ENCODE measurements around the gene WWOX. TPM values are rescaled to one million over a fixed set of nuclear protein-coding genes. Genes with fewer than 3 reads are reported as not detected.

Gene WWOX
- total and polyA plus RNA-seq, 2 of the 13 experiments (the other 11 are each of a cell fraction or from before 2014, with no cell fraction given) = 9.1 to 37.4 TPM

GRCh38 chr16:78984887-78985464 is 885.5 kb downstream of the WWOX start (continued):
- no peak for TF ChIP-seq ZNF652 (CRISPR knock-in tag; IDR thresholded peaks at IDR 0.05; ENCODE audit: borderline replicate concordance, low read depth)
- no peak for TF ChIP-seq ZNF616 (CRISPR knock-in tag; IDR thresholded peaks at IDR 0.05; ENCODE audit: low read depth)
- no peak for TF ChIP-seq SRF (IDR thresholded peaks at IDR 0.05; ENCODE audit: low read depth, low read length)
- peak; percentile 98 for TF ChIP-seq ZNF644 (CRISPR knock-in tag; IDR thresholded peaks at IDR 0.05; ENCODE audit: low read depth)
- TF ChIP-seq, protein P1, sequence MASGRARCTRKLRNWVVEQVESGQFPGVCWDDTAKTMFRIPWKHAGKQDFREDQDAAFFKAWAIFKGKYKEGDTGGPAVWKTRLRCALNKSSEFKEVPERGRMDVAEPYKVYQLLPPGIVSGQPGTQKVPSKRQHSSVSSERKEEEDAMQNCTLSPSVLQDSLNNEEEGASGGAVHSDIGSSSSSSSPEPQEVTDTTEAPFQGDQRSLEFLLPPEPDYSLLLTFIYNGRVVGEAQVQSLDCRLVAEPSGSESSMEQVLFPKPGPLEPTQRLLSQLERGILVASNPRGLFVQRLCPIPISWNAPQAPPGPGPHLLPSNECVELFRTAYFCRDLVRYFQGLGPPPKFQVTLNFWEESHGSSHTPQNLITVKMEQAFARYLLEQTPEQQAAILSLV (CRISPR knock-in tag; IDR thresholded peaks at IDR 0.05; ENCODE audit: borderline replicate concordance) = no peak
- no peak for TF ChIP-seq RFXAP (CRISPR knock-in tag; IDR thresholded peaks at IDR 0.05; ENCODE audit: borderline replicate concordance)
- TF ChIP-seq CAMTA2 (CRISPR knock-in tag; IDR thresholded peaks at IDR 0.05; ENCODE audit: borderline replicate concordance) = no peak; the same call in 1 of the 2 replicates
- TF ChIP-seq TEAD3 (CRISPR knock-in tag; optimal IDR thresholded peaks at IDR 0.05; ENCODE audit: borderline replicate concordance) = peak; percentile 55
- no peak for TF ChIP-seq ZFAT (CRISPR knock-in tag; conservative IDR thresholded peaks at IDR 0.05)
- TF ChIP-seq ZNF724P (CRISPR knock-in tag; IDR thresholded peaks at IDR 0.05; ENCODE audit: borderline replicate concordance) = 0 out of 2 replicates have a peak, but pooled peaks have one; percentile 0
- TF ChIP-seq RARG (CRISPR knock-in tag; IDR thresholded peaks at IDR 0.05; ENCODE audit: low read depth) = no peak
- TF ChIP-seq, protein P2, sequence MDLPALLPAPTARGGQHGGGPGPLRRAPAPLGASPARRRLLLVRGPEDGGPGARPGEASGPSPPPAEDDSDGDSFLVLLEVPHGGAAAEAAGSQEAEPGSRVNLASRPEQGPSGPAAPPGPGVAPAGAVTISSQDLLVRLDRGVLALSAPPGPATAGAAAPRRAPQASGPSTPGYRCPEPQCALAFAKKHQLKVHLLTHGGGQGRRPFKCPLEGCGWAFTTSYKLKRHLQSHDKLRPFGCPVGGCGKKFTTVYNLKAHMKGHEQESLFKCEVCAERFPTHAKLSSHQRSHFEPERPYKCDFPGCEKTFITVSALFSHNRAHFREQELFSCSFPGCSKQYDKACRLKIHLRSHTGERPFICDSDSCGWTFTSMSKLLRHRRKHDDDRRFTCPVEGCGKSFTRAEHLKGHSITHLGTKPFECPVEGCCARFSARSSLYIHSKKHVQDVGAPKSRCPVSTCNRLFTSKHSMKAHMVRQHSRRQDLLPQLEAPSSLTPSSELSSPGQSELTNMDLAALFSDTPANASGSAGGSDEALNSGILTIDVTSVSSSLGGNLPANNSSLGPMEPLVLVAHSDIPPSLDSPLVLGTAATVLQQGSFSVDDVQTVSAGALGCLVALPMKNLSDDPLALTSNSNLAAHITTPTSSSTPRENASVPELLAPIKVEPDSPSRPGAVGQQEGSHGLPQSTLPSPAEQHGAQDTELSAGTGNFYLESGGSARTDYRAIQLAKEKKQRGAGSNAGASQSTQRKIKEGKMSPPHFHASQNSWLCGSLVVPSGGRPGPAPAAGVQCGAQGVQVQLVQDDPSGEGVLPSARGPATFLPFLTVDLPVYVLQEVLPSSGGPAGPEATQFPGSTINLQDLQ (CRISPR knock-in tag; IDR thresholded peaks at IDR 0.05) = no peak
- no peak for TF ChIP-seq KLF16 (CRISPR knock-in tag; IDR thresholded peaks at IDR 0.05)
- TF ChIP-seq ZNF17 (CRISPR knock-in tag; IDR thresholded peaks at IDR 0.05) = no peak
- peak; percentile 93 for TF ChIP-seq HNF4A (CRISPR knock-in tag; IDR thresholded peaks at IDR 0.05)
- no peak; the same call in 1 of the 2 replicates for TF ChIP-seq ZBTB7A (CRISPR knock-in tag; IDR thresholded peaks at IDR 0.05)
- no peak for TF ChIP-seq PBX3 (CRISPR knock-in tag; IDR thresholded peaks at IDR 0.05; ENCODE audit: borderline replicate concordance)
- TF ChIP-seq CC2D1A (CRISPR knock-in tag; IDR thresholded peaks at IDR 0.05) = 0 out of 2 replicates have a peak, but pooled peaks have one; percentile 23
- TF ChIP-seq TBX2 (CRISPR knock-in tag; IDR thresholded peaks at IDR 0.05; ENCODE audit: borderline replicate concordance) = peak; percentile 51; the same call in 1 of the 2 replicates
- no peak for TF ChIP-seq SMYD3 (CRISPR knock-in tag; IDR thresholded peaks at IDR 0.05)
- no peak for TF ChIP-seq SPEN (CRISPR knock-in tag; IDR thresholded peaks at IDR 0.05; ENCODE audit: low read depth)
- peak; percentile 93 for TF ChIP-seq POGZ (CRISPR knock-in tag; IDR thresholded peaks at IDR 0.05)
- TF ChIP-seq, protein P3, sequence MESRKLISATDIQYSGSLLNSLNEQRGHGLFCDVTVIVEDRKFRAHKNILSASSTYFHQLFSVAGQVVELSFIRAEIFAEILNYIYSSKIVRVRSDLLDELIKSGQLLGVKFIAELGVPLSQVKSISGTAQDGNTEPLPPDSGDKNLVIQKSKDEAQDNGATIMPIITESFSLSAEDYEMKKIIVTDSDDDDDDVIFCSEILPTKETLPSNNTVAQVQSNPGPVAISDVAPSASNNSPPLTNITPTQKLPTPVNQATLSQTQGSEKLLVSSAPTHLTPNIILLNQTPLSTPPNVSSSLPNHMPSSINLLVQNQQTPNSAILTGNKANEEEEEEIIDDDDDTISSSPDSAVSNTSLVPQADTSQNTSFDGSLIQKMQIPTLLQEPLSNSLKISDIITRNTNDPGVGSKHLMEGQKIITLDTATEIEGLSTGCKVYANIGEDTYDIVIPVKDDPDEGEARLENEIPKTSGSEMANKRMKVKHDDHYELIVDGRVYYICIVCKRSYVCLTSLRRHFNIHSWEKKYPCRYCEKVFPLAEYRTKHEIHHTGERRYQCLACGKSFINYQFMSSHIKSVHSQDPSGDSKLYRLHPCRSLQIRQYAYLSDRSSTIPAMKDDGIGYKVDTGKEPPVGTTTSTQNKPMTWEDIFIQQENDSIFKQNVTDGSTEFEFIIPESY (CRISPR knock-in tag; IDR thresholded peaks at IDR 0.05) = peak; percentile 6; the same call in 1 of the 2 replicates
